Fibroblast of lung (primary cell): Measurements from ENCODE around the gene C9orf43.

ENCODE experiments used
- CTCF ChIP-seq, 2 donors: IDR thresholded peaks in 1 of 2; conservative IDR thresholded peaks in 1 of 2; 1 replicate in 1 of 2; 2 replicates in 1 of 2; pipeline ENCODE4 v1.5.1; 2011 to 2012; ENCODE audit warnings: low read length in 2 of 2, control low read depth in 1 of 2, inconsistent platforms in 1 of 2, low read depth in 1 of 2, mild to moderate bottlenecking in 1 of 2
- EZH2 ChIP-seq: IDR thresholded peaks from 2 replicates; pipeline ENCODE4 v1.5.1; 2012; ENCODE audit warnings: low read length, control low read depth, mild to moderate bottlenecking; ENCODE audit errors: missing control alignments

GRCh38 chr9:113446323-113446740 is 35.8 kb downstream of the C9orf43 start:
- TF ChIP-seq CTCF (conservative IDR thresholded peaks at IDR 0.05 in 1 of 2, IDR thresholded peaks at IDR 0.05 in 1 of 2; ENCODE audit: low read depth in 1 of 2, low read length in 2 of 2) (peak; percentile 42 to 48), EZH2 (no peak)
